HUES6 (cell line): Measurements from ENCODE around the gene STIM2.
"Not testable (repeated sequence)": the region's sequence is repeated elsewhere in the genome, so short reads cannot be mapped to it uniquely, and the experiment has no call there.

ENCODE experiments used
- H3K27ac ChIP-seq: 2 replicates; pipeline ENCODE4 v1.7.0; 2013; ENCODE audit warnings: low read depth, mild to moderate bottlenecking, low read length, inconsistent platforms
- H3K27me3 ChIP-seq: 2 replicates; pipeline ENCODE4 v1.6.1; 2013; ENCODE audit warnings: low read length; ENCODE audit not compliant: control insufficient read depth, insufficient read depth
- H3K36me3 ChIP-seq: 2 replicates; pipeline ENCODE4 v1.6.1; 2013; ENCODE audit warnings: low read length; ENCODE audit not compliant: control insufficient read depth, insufficient read depth
- H3K4me1 ChIP-seq: 2 replicates; pipeline ENCODE4 v1.6.1; 2013; ENCODE audit warnings: low read length; ENCODE audit not compliant: control insufficient read depth, insufficient read depth
- H3K4me3 ChIP-seq: 2 replicates; pipeline ENCODE4 v1.5.1; 2013; ENCODE audit warnings: low read depth, low read length
- H3K9ac ChIP-seq: one replicate; pipeline ENCODE4 v1.6.1; 2013; ENCODE audit warnings: mild to moderate bottlenecking, low read length
- H3K9me3 ChIP-seq: 2 replicates; pipeline ENCODE4 v1.6.1; 2013; ENCODE audit warnings: low read depth, low read length; ENCODE audit not compliant: control insufficient read depth, insufficient read depth

The STIM2 gene

GRCh38 chr4:27024805-27025204 lies 164.2 kb downstream of the STIM2 start:
- H3K4me3 ChIP-seq: no peak overlapping the region
- H3K36me3 ChIP-seq: peaks cover 6% of the 10 kb centered on the region; the same call in 1 of the 2 replicates
- H3K27me3 ChIP-seq: no peaks in the 10 kb centered on the region
- H3K27ac ChIP-seq: no peak overlapping the region
- peaks cover 11% of the 10 kb centered on the region; the same call in 1 of the 2 replicates for H3K4me1 ChIP-seq
- H3K9ac ChIP-seq: no peak overlapping the region
- no peaks in the 10 kb centered on the region for H3K9me3 ChIP-seq

DNA sequence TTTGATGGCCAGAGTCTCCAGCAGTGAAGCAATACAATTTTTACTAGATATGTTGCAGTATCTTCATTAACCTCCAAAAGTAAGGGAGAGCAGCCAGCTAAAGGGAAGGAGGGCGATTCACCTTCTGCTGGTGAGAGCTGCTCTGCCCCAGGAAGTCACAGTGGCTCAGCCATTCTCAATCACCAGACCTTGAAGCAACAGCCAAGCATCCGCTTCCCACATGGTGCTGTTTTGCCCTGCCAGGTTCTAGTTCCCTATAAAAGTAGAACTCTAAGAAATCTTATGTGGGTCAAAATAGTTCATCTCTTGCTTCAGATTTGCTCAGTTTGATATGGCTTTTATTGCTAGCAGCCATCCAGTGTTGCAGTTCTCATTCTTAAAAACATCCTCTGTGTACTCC lies 166.8 kb downstream of the STIM2 start:
- Histone ChIP-seq H3K36me3 (peaks cover 5% of the 10 kb centered on the region; the same call in 1 of the 2 replicates), H3K27ac (no peak overlapping the region), H3K4me1 (peaks cover 8% of the 10 kb centered on the region; the same call in 1 of the 2 replicates)

DNA sequence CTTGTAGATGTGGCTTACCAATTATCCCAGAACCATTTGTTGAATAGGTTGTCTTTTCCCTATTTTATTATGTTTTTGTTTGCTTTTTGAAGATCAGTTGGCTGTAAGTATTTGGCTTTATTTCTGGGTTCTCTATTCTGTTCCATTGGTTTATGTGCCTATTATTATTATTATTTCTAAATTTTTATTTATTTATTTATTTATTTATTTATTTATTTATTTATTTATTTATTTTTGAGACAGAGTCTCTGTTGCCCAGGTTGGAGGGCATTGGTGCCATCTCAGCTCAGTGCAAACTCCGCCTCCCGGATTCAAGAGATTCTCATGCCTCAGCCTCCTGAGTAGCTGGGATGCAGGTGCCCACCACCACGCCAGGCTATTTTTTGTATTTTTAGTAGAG lies 174.5 kb downstream of the STIM2 start:
- H3K27me3 ChIP-seq, H3K9me3 ChIP-seq, H3K9ac ChIP-seq, H3K4me3 ChIP-seq, H3K4me1 ChIP-seq, H3K36me3 ChIP-seq, H3K27ac ChIP-seq: not testable (repeated sequence)

More for the DNA sequence above, 166.8 kb downstream of the STIM2 start:
- H3K27me3 ChIP-seq: no peaks in the 10 kb centered on the region
- H3K4me3 ChIP-seq: no peak overlapping the region
- H3K9me3 ChIP-seq: no peaks in the 10 kb centered on the region
- H3K9ac ChIP-seq: no peak overlapping the region

GRCh38 chr4:27040356-27040755 lies 179.7 kb downstream of the STIM2 start:
- Histone ChIP-seq H3K27ac (no peak overlapping the region), H3K4me1 (no peaks in the 10 kb centered on the region), H3K9me3 (peaks cover 6% of the 10 kb centered on the region; the same call in 1 of the 2 replicates), H3K27me3 (no peaks in the 10 kb centered on the region), H3K36me3 (no peaks in the 10 kb centered on the region), H3K4me3 (no peak overlapping the region), H3K9ac (no peak overlapping the region)

DNA sequence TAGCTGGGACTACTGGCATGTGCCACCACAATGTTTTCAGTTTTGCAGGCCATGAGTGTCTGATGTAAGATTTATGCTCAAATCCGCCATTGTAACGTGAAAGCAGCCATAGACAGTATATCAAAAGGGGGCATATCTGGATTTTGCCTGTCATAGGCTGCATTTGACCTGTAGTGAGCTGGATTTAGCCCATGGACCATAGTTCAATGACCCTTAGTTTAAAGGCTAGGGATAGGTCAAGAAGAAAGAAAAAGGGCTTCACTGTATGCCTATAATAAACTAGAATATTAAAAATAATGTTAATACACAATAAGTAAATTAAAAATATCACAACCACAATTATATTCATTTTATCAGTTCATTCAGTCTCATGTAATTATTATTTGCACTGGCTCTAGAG lies 181.8 kb downstream of the STIM2 start:
- H3K27ac ChIP-seq: no peak overlapping the region
- H3K9ac ChIP-seq: no peak overlapping the region
- H3K27me3 ChIP-seq: no peaks in the 10 kb centered on the region
- H3K9me3 ChIP-seq: no peaks in the 10 kb centered on the region
- H3K4me1 ChIP-seq: no peaks in the 10 kb centered on the region
- no peak overlapping the region for H3K4me3 ChIP-seq
- H3K36me3 ChIP-seq: no peaks in the 10 kb centered on the region

- Histone ChIP-seq H3K36me3 (no peaks in the 10 kb centered on the region), H3K27ac (no peak overlapping the region), H3K4me1 (no peaks in the 10 kb centered on the region; the same call in 1 of the 2 replicates), H3K9me3 (no peaks in the 10 kb centered on the region), H3K4me3 (no peak overlapping the region), H3K27me3 (no peaks in the 10 kb centered on the region), H3K9ac (no peak overlapping the region)
These were observed 182.6 kb downstream of the STIM2 start for GRCh38 chr4:27043200-27043599.

GRCh38 chr4:27046851-27047250 lies 186.2 kb downstream of the STIM2 start:
- Histone ChIP-seq H3K27ac (no peak overlapping the region), H3K36me3 (no peaks in the 10 kb centered on the region)

GRCh38 chr4:27048429-27049238 lies 188.0 kb downstream of the STIM2 start:
- Histone ChIP-seq H3K9ac (no peak overlapping the region), H3K4me3 (no peak overlapping the region), H3K27ac (no peak overlapping the region), H3K27me3 (no peaks in the 10 kb centered on the region), H3K9me3 (no peaks in the 10 kb centered on the region), H3K4me1 (peaks cover 4% of the 10 kb centered on the region; the same call in 1 of the 2 replicates), H3K36me3 (no peaks in the 10 kb centered on the region)

More at GRCh38 chr4:27046851-27047250, 186.2 kb downstream of the STIM2 start:
- no peaks in the 10 kb centered on the region for H3K9me3 ChIP-seq
- H3K4me3 ChIP-seq: no peak overlapping the region
- H3K27me3 ChIP-seq: no peaks in the 10 kb centered on the region
- H3K4me1 ChIP-seq: peaks cover 4% of the 10 kb centered on the region; the same call in 1 of the 2 replicates
- no peak overlapping the region for H3K9ac ChIP-seq

DNA sequence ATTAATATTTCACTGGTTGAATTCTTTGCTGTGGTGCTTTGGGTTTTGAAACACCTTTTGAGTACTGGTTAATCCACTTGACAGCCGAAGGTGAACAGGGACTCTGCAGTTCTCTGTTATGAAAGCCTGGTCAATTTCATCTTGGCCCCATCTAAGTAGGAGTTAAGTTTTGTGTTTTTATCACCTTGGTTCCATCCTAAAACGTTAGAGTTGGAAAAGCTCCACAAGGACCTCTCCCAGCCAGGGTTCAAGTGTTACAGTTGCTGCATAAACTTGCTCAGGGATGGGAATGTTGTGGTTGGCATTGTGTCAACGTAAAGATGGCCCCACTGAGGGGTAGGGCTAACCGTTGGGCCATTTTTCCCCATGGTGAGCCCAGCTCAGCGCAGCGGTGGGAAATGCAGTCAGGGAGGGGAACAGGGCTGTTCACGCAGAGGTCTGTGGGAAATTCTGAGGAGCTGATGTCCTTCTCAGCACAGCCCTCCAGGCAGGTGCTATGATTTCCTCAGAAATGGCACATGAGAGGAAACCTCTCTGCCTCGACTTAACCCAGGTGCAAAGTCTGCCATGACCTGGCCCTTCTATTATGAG lies 188.7 kb downstream of the STIM2 start:
- Histone ChIP-seq H3K9me3 (no peaks in the 10 kb centered on the region), H3K9ac (no peak overlapping the region), H3K27ac (no peak overlapping the region), H3K36me3 (no peaks in the 10 kb centered on the region), H3K27me3 (no peaks in the 10 kb centered on the region), H3K4me3 (no peak overlapping the region), H3K4me1 (peaks cover 4% of the 10 kb centered on the region; the same call in 1 of the 2 replicates)

DNA sequence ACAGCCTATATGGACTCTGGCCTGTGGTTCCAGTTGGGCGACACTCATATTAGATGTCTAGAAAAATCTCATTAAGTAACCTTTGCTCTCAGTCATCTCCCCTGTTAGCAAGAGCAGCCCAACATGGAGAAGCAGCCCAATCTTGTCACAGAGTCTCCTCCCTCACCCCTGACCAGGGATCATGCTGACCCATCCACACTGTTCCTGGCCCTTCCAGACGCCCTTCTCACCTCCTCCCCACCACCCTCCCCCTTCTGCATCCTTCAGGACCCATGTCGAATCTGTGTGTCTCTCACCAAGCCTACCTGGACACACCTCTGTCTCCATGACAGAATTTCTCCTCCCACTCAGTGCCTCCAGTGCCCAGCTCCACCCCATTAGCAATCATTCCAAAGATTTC lies 190.1 kb downstream of the STIM2 start:
- Histone ChIP-seq H3K27ac (no peak overlapping the region), H3K27me3 (no peaks in the 10 kb centered on the region), H3K4me1 (peaks cover 8% of the 10 kb centered on the region; the same call in 1 of the 2 replicates), H3K36me3 (no peaks in the 10 kb centered on the region), H3K4me3 (no peak overlapping the region), H3K9ac (no peak overlapping the region), H3K9me3 (no peaks in the 10 kb centered on the region)

DNA sequence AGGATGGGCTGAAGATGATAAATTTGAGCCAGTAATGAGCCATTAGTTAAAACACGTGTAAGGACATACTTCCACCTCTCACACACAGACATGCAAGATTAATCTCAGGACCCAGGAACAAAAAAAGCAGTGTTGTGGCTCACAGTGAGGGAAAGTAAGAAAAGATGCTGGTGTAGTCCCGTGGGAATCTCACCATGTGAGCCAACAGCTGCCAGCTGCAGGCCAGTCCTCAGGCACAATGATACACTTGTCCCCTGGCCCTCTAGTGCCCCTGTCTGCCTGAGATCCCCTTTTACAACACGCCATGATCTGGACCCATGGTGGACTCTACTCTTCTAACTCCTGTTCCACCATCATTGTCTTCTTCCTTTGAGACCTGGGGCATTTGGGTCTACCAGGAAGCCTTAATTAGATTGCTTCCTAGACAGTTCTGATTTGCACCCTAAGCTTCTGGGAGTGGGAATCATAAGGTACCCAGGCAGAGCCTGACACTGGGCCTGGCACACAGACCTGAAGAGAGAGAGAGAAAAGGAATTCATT lies 194.7 kb downstream of the STIM2 start:
- H3K27me3 ChIP-seq: no peaks in the 10 kb centered on the region

More for the DNA sequence above, 194.7 kb downstream of the STIM2 start:
- Histone ChIP-seq H3K9ac (no peak overlapping the region), H3K9me3 (no peaks in the 10 kb centered on the region), H3K27ac (no peak overlapping the region), H3K4me3 (no peak overlapping the region), H3K36me3 (no peaks in the 10 kb centered on the region), H3K4me1 (0 out of 2 replicates have a peak, but pooled peaks cover 3% of the 10 kb centered on the region)
